ENCODE measurements around the gene CCL28. TPM values are rescaled to one million over a fixed set of nuclear protein-coding genes. Genes with fewer than 3 reads are reported as not detected.

Gene CCL28
- total RNA-seq, 1 experiment from 2014 or later, result 1.4 TPM

- no peak for TF ChIP-seq PREB (CRISPR knock-in tag; IDR thresholded peaks at IDR 0.05; ENCODE audit: borderline replicate concordance)
- no peak for TF ChIP-seq ATF6 (CRISPR knock-in tag; IDR thresholded peaks at IDR 0.05)
- TF ChIP-seq FOXP1 (CRISPR knock-in tag; IDR thresholded peaks at IDR 0.05; ENCODE audit: borderline replicate concordance), result no peak
- no peak for TF ChIP-seq ZNF512 (CRISPR knock-in tag; IDR thresholded peaks at IDR 0.05; ENCODE audit: borderline replicate concordance)
- TF ChIP-seq ZNF232 (CRISPR knock-in tag; IDR thresholded peaks at IDR 0.05), result no peak
- no peak for TF ChIP-seq RELA (CRISPR knock-in tag; IDR thresholded peaks at IDR 0.05; ENCODE audit: borderline replicate concordance)
- no peak for TF ChIP-seq OVOL2 (CRISPR knock-in tag; IDR thresholded peaks at IDR 0.05; ENCODE audit: borderline replicate concordance)
- TF ChIP-seq SMAD3 (CRISPR knock-in tag; IDR thresholded peaks at IDR 0.05; ENCODE audit: borderline replicate concordance), result no peak
- no peak for TF ChIP-seq TEAD4 (CRISPR knock-in tag; IDR thresholded peaks at IDR 0.05)
- TF ChIP-seq E2F4 (CRISPR knock-in tag; IDR thresholded peaks at IDR 0.05; ENCODE audit: borderline replicate concordance, low read depth), result no peak
- TF ChIP-seq MLX (CRISPR knock-in tag; IDR thresholded peaks at IDR 0.05), result no peak
Measured at GRCh38 chr5:43369651-43370050, 42.5 kb downstream of the CCL28 start (continued).

- H3K27ac Mint-ChIP-seq, result no peak overlapping the region
- no peak for DNase-seq (ENCODE audit: low spot score)
- ChIA-PET POLR2A (no interaction called here), CTCF (no interaction called here)
- H3K4me3 Mint-ChIP-seq, result no peak overlapping the region
- H3K27me3 Mint-ChIP-seq (ENCODE audit: low read depth), result peaks cover 15% of the 10 kb centered on the region
- peaks cover 22% of the 10 kb centered on the region for H3K36me3 Mint-ChIP-seq
- ATAC-seq, result no peak
- H3K9me3 Mint-ChIP-seq, result peaks cover 61% of the 10 kb centered on the region
- no peaks in the 10 kb centered on the region for H3K4me1 Mint-ChIP-seq
- TF ChIP-seq ETV6 (CRISPR knock-in tag; IDR thresholded peaks at IDR 0.05) (no peak), NFYB (CRISPR knock-in tag; conservative IDR thresholded peaks at IDR 0.05; ENCODE audit: low read depth) (no peak), ZNF138 (CRISPR knock-in tag; conservative IDR thresholded peaks at IDR 0.05) (no peak), NR3C1 (CRISPR knock-in tag; conservative IDR thresholded peaks at IDR 0.05; ENCODE audit: low read depth) (no peak), FOXP1 (CRISPR knock-in tag; IDR thresholded peaks at IDR 0.05; ENCODE audit: borderline replicate concordance) (no peak), JAZF1 (CRISPR knock-in tag; IDR thresholded peaks at IDR 0.05) (no peak), ESRRA (CRISPR knock-in tag; IDR thresholded peaks at IDR 0.05; ENCODE audit: borderline replicate concordance) (no peak), PRRX2 (CRISPR knock-in tag; IDR thresholded peaks at IDR 0.05) (no peak), ZNF532 (CRISPR knock-in tag; IDR thresholded peaks at IDR 0.05; ENCODE audit: borderline replicate concordance) (no peak), ZNF416 (CRISPR knock-in tag; IDR thresholded peaks at IDR 0.05) (no peak), MAX (CRISPR knock-in tag; IDR thresholded peaks at IDR 0.05) (no peak), FOXK1 (CRISPR knock-in tag; IDR thresholded peaks at IDR 0.05) (no peak), USF1 (CRISPR knock-in tag; IDR thresholded peaks at IDR 0.05) (no peak)
Measured at GRCh38 chr5:43367909-43368669, 44.1 kb downstream of the CCL28 start.

All from WTC11 (cell line).